Cardiac muscle cell (in vitro differentiated cells and primary cell): ENCODE data around the gene LRTM1. TPM values are rescaled to one million over a fixed set of nuclear protein-coding genes. Genes with fewer than 3 reads are reported as not detected.

Experiments
- DNase-seq, 2 donors: peaks; one replicate each; pipeline versions ENCODE4 v3.0.0 to v3.0.0-alpha.2; 2010 to 2017; ENCODE audit warnings: low read depth in 1 of 2, low spot score in 1 of 2
- H3K27ac ChIP-seq: fragments of 200-600 bp; sonication (generic); 2 replicates; pipeline ENCODE4 v1.5.1; 2016
- H3K27me3 ChIP-seq: fragments of 200-600 bp; sonication (generic); 2 replicates; pipeline ENCODE4 v1.6.0; 2016; ENCODE audit warnings: control low read depth
- H3K36me3 ChIP-seq: fragments of 200-600 bp; sonication (generic); 2 replicates; pipeline ENCODE4 v1.5.1; 2016; ENCODE audit warnings: control low read depth
- H3K4me1 ChIP-seq: fragments of 200-600 bp; sonication (generic); 2 replicates; pipeline ENCODE4 v1.8.1; 2017; ENCODE audit warnings: low read depth, mild to moderate bottlenecking, mixed run types
- H3K4me3 ChIP-seq: fragments of 200-600 bp; sonication (generic); 2 replicates; pipeline ENCODE4 v1.5.1; 2016; ENCODE audit warnings: mild to moderate bottlenecking
- H3K9me3 ChIP-seq: fragments of 200-600 bp; sonication (generic); 2 replicates; pipeline ENCODE4 v1.5.1; 2017; ENCODE audit warnings: low read depth, mild to moderate bottlenecking, control low read depth
- polyA plus RNA-seq: library from polyadenylated mRNA; unstranded; fragments of >200 nt; fragmentation: Nextera tagmentation; extraction: Ambion mirVana; gene quantifications from 2 replicates; pipeline ENCODE4 v1.2.1, GENCODE V29; 2016
- total RNA-seq: library from RNA; depleted of rRNA; stranded (reverse); fragments of >200 nt; gene quantifications from 2 replicates; pipeline ENCODE4 v1.2.3, GENCODE V29; 2016
- TF ChIP-seq, protein P1 (sequence below): IDR thresholded peaks from 2 replicates; pipeline ENCODE4 v1.5.1; 2012; ENCODE audit warnings: low read depth, mild to moderate bottlenecking, low read length

Gene LRTM1
- total and polyA plus RNA-seq, 2 experiments from 2014 or later = 0.13 TPM; not detected in 1

DNA sequence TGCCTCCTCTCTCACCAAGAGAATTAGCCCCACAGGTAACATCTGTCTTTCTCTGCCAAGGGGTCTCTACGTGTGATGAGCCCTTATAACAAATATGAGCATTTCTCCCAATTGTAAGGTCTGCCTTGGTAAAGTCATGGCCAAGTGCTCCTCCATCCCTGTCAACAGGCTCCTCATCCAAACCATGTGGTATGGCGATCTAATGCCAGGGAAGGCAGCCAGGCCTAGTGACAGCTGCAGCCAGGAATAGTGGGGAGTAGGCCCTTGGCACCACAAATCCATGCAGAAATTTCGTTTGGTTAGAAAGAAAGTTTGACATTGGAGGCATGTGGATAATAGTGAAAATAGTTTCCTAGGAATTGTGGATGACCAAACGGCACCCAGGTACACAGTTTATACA is 4.7 kb upstream of the LRTM1 start:
- TF ChIP-seq, protein P1, sequence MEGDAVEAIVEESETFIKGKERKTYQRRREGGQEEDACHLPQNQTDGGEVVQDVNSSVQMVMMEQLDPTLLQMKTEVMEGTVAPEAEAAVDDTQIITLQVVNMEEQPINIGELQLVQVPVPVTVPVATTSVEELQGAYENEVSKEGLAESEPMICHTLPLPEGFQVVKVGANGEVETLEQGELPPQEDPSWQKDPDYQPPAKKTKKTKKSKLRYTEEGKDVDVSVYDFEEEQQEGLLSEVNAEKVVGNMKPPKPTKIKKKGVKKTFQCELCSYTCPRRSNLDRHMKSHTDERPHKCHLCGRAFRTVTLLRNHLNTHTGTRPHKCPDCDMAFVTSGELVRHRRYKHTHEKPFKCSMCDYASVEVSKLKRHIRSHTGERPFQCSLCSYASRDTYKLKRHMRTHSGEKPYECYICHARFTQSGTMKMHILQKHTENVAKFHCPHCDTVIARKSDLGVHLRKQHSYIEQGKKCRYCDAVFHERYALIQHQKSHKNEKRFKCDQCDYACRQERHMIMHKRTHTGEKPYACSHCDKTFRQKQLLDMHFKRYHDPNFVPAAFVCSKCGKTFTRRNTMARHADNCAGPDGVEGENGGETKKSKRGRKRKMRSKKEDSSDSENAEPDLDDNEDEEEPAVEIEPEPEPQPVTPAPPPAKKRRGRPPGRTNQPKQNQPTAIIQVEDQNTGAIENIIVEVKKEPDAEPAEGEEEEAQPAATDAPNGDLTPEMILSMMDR = no peak
- H3K27ac ChIP-seq = no peak overlapping the region
- peaks cover 19% of the 10 kb centered on the region for H3K4me1 ChIP-seq
- H3K9me3 ChIP-seq = no peaks in the 10 kb centered on the region
- no peak for DNase-seq
- no peak overlapping the region for H3K4me3 ChIP-seq
- H3K36me3 ChIP-seq = no peaks in the 10 kb centered on the region
- H3K27me3 ChIP-seq = no peaks in the 10 kb centered on the region

DNA sequence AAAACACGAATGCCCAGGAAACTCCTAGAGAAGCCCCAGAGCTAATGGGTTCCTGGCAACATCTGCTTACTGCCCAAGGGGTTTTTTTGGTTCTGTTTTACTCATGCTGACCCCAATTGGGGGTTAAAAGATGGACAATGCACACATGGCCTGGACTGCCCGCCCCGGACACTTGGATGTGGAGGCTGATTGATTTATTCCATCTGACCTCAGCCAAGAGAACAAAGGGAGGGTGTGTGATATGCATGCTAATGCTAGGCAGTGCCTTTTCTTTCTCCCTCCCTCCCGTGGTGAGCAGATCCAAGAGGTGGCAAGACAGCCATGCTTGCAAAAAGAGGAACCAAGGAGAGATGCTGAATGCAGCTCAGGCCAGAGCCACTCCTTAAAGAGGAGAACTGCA is 3.3 kb upstream of the LRTM1 start:
- DNase-seq = no peak
- no peak overlapping the region for H3K4me3 ChIP-seq
- H3K27me3 ChIP-seq = no peaks in the 10 kb centered on the region
- TF ChIP-seq, protein P1 = no peak
- no peak overlapping the region for H3K27ac ChIP-seq
- H3K36me3 ChIP-seq = no peaks in the 10 kb centered on the region
- H3K9me3 ChIP-seq = no peaks in the 10 kb centered on the region
- H3K4me1 ChIP-seq = peaks cover 26% of the 10 kb centered on the region

DNA sequence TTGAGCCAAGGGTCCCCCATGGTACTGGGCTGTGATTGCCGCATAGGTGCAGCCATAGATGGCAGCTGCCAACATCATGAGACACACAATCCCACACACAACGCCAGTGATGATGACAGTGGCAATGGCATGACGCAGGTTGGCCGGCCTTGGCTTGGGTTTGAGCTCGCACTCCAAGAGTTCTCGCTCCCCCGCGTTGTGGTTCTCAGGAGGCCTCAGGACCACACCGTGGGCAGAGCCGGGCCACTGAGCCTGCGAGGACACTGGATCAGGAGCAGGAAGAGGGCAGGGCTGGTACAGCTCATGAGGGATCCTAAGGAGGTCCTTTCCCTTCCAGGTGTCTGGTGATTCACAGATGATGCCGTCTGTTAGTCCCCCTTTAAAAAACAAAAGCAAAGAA is 9.3 kb downstream of the LRTM1 start:
- Histone ChIP-seq H3K36me3 (no peaks in the 10 kb centered on the region), H3K27ac (no peak overlapping the region), H3K27me3 (no peaks in the 10 kb centered on the region), H3K4me1 (peaks cover 50% of the 10 kb centered on the region), H3K9me3 (no peaks in the 10 kb centered on the region), H3K4me3 (no peak overlapping the region)
- TF ChIP-seq, protein P1 = no peak
- no peak for DNase-seq

DNA sequence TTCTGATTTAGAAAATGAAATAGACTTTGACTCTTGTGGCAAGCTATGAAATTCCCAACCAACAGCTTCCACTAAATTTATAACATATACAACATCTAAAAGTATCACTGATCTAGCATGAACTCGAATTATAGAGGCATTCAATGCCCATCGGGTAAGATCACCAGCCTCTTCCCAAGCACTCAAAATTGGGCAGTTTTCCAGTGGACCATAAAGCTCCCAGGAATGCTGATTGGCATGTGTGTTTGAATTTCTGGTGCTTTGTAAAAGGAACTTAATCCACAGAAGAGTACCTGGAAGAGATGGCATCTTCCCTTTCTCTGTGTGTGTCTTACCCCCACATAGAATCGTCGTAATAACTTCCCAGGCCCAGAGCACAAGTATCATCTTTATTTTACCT is 10.0 kb downstream of the LRTM1 start:
- TF ChIP-seq, protein P1 = no peak
- Histone ChIP-seq H3K4me3 (no peak overlapping the region), H3K27me3 (no peaks in the 10 kb centered on the region), H3K9me3 (no peaks in the 10 kb centered on the region), H3K36me3 (no peaks in the 10 kb centered on the region), H3K27ac (no peak overlapping the region), H3K4me1 (peaks cover 51% of the 10 kb centered on the region)
- no peak for DNase-seq

DNA sequence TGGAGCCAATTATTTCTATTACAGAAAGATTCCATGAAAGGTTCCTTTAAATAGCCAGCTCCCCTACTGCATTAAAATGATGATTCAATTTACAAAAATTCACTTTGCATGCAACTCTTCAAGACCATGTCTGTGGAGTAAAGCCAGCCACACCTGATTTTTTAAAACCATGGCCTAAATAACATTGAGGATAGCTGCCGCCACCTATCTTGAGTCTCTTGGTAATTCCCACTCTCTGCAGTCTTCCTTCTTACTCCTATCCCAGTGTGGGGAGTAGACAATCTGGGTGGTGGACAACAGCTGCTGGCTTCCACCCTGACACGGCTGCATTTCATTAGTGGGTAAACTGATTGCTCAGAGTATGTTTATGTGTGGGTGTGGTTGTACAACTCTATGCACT is 10.7 kb downstream of the LRTM1 start:
- no peaks in the 10 kb centered on the region for H3K27me3 ChIP-seq
- TF ChIP-seq, protein P1 = no peak
- H3K9me3 ChIP-seq = no peaks in the 10 kb centered on the region
- no peak for DNase-seq
- peaks cover 51% of the 10 kb centered on the region for H3K4me1 ChIP-seq
- H3K36me3 ChIP-seq = no peaks in the 10 kb centered on the region
- no peak overlapping the region for H3K4me3 ChIP-seq
- H3K27ac ChIP-seq = no peak overlapping the region

DNA sequence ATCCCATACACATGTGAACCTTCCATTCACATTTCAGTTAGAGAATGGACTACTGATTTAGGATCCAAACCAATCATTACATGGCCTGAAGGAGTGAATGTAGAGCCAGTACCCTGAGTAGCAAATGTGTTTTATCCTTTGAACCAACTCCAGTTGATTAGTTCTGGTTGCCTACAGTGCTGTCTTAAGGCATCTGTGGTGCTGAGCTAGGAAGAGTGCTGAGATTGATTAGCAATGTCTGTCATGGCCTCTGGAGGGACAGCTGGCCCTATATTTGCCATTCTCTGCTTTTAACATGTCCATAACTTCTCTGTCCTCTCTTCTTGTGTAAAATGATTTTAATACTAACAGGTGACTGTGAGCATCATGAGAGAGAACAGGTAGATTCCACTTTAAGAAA is 11.1 kb downstream of the LRTM1 start:
- Histone ChIP-seq H3K27ac (no peak overlapping the region), H3K27me3 (no peaks in the 10 kb centered on the region), H3K9me3 (no peaks in the 10 kb centered on the region), H3K4me3 (no peak overlapping the region), H3K36me3 (no peaks in the 10 kb centered on the region), H3K4me1 (peaks cover 47% of the 10 kb centered on the region)
- no peak for DNase-seq
- TF ChIP-seq, protein P1 = no peak
